ENCODE data around the gene SCUBE1.

SCUBE1 gene

DNA sequence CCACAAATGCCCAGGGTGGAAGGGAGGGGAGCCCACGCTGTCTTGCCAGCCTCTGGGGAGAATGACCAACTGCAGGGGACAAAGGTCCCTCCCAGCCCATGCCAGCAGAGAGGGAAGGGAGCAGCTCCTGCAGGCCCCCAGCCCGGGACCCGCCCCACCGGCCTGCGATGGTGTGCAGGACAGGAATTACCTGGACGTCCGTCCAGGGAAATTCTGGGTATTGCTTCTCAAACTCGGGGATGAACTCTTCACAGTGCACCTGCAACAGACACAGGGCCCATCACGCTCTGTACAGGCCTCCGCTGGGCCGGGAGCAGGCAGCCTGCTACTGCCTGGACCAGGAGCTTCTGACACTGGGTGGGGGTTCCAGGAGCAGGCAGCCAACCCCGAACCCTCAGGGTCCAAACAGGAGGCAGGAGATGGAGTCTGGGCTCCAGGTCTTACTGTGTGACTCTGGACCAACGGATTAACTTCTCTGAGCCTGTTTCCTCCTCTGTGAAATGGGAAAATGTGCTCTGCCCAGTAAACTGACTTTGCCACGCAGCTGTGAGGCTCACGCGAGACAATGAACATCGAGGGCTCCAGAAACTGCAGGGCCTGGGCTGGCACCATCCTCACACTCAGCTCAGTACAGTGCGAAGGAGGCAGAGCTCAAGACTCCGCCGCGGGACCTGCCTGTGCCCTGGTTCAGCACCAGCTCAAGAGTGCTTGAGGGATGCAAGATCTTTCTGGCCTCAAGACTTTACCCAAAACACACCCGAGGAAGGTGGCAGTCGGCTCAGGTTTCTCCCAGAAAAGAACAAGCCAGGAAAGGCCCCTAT lies 173.7 kb downstream of the SCUBE1 start:
- DNase-seq, result no peak

DNA sequence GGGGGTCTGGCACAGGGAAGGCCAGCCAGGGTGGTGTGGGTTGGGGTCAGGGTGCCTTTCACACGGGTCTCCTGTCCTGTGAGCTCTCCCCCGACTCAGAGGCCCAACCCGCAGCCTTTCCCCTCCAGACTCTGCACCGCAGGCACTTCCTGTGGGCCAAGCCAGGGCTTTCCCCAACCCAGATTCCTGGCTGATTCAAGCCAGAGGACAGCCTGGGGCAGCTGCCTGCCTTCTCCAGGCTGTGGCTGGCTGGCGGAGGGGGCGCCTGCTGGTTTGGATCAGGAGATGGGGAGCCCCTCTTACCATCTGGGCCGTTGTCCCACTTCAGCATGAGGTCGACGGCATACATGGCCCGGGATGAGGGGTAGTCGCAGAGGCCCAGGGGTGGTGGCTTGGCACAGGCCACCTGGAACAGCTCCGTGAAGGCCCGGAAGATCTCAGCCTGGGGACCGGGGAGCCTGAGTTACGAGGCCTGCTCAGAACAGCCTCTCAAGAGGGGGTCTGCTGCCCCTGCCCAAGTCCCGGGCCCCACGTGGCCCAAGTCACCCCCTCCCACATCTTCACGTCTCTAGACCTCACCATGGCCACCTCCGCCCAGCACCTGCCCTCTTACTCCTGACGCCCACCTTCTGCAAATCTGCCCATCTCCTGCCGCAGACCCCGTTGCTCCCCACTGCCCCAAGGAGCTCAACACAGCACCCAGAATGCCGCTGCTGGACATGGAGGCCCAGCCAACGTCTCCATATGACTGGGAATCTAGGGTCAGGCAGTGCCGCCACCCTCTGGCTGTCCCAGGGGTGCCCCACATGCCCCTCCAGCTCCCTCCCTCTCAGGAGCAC lies 174.5 kb downstream of the SCUBE1 start:
- DNase-seq, result no peak

DNA sequence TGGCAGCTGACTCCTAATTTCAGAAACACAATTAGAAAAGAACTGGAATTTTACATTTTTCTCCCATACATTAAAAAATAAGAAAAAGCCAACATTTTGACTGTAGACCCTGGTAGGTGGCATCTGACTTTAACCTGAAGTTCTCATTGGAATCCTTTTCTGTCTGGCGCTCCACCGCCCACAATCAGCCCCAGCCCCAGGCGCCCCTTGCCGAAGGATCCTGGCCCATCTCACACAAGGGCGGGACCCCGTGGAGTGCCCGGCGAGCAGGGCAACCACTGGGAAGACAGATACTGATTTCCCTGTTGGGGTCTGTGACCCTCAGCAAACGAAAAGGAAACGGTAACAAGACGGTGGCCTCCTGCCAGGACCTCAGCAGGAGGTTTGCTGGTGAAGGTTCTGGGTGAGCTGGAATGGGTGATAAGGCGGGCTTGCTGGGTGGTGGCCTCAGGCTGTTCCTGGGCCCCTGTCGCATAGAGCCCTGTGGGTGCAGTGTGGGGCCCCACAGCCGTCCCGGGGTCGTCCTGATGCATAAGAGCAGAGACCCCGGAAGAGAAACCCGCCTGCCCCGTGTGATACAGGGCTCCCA lies 176.1 kb downstream of the SCUBE1 start:
- no peak for DNase-seq

DNA sequence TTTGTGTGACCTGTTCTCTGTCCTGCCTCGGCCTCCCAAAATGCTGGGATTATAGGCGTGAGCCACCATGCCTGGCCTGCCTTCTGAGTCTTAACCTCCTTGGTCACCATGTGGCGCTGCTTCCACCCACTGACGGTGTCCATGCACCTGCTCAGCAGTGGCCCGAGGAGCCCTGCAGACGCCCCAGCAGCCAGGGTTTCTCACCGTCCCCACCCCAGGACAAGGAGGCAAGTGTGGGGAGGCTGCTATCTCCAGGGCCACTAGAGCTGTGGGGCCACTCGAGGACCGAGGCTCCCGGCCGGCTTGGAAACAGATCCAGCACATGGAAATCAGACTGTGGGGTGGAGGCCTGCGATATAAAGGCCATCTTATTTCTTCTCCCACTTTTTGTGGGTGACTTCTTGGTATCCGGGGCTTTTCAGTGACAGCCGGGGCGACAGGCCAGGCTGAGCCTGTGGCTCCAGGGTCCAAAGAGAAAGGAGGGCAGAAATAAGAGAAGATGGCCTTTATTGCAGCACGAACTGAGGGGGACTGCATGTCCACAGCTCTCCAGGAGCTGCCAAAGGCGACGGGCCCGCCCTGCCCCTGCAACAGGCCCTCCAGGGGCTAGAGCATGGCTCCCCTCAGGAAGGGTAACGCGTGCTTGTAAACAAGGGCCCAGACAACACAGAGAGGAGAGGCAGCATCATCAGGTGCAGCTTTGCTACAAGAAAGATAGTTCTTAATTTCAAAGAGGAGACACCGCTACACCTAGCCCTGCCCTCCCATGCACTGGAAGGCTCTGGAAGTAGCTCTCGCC lies 176.8 kb downstream of the SCUBE1 start:
- no peak for DNase-seq

DNA sequence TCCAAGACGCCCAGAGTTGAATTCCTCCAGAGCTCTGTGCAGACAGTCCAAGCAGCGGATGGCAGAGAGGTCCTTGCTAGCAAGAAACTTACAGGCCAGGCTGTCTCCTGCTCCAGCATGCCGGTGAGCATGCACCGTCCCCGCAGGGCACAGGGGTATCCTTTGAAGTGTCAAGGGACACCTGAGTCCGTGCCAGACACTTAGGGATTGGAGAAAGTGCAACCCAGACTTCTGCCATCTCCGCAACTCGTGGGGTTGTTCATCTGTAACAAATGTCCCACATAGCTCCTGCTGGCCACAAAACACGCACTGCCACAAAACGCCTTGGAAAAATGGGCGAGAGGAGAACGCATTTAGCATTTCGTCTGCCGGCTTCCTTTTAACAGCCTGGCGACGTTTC lies 178.5 kb downstream of the SCUBE1 start:
- no peak for DNase-seq

DNA sequence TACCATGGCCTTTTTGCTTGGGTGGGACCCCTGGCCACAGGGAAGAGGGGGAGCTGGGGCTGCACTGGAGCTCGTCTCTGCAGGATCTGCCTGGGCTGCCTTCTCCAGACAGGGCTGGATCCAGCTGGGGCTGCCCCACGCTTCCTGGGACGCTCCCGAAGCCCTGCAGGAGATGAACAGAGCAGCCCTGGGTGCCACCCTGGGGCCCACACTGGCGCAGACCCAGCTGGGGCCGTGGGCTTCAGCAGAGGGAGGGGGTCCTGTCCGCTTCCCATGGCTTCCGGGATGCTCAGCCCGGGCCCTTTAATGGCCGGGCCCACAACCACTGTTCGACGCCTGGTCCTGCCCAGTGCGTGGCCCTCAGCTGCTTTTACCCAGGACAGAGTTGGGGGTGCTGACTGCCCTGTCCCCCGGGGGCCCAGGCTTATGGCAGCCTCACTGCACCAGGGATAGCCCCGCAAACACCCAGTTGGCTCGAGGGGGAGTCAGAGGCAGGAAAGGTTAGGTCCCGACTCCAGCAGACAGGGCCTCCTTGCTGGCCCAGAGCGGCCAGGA lies 179.9 kb downstream of the SCUBE1 start:
- no peak for DNase-seq

DNA sequence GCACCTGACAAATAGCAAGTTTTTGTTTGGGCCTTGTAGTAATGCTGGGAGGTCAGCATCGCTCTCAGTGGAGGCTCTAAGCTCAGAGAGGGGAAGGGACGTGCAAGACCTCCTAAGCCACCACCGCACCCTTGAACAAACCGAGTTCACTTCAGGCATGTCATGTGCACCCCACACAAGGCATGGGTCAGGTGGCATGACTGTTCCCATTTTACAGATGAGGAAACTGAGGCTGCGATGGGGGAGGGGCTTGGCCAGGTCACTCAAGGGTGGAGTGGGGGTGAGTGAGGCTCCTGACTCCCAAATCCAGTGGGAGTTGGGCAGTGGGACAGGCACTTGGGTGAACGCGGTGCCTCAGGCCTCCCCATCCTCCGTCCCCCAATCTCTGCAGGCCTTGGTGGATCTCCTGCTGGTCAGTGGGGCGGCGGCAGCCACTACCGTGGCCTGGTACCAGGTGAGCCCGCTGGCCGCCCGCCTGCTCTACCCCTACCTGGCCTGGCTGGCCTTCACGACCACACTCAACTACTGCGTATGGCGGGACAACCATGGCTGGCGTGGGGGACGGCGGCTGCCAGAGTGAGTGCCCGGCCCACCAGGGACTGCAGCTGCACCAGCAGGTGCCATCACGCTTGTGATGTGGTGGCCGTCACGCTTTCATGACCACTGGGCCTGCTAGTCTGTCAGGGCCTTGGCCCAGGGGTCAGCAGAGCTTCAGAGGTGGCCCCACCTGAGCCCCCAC lies 180.6 kb downstream of the SCUBE1 start:
- no peak for DNase-seq

DNA sequence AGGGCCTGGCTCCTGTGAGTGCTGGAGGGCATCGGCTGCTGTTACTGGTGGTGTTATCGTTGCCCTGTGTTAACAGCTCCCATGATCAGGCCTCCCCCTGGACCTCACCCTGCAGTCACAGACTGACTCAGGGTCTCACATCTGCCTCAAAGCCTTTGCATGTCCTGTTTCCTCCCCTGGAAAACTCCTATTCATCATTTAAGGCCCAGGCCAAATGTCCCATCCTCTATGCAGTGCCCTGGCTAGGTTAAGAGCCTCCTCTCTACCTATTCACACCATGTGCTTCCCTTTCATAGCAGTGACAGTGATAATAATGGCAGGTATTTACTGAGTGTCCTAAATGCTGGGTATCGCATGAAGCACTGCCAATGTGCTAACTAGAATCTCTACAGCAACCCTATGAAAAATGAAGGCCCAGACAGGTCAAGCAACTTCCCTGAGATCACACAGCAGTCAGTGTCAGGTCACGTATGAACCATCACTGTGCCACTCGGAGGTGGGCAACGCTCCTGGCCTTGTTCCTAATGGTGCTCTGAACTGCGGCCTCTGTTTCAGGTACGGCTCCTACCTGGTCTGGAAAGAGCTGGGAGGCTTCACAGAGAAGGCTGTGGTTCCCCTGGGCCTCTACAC lies 182.6 kb downstream of the SCUBE1 start:
- no peak for DNase-seq

DNA sequence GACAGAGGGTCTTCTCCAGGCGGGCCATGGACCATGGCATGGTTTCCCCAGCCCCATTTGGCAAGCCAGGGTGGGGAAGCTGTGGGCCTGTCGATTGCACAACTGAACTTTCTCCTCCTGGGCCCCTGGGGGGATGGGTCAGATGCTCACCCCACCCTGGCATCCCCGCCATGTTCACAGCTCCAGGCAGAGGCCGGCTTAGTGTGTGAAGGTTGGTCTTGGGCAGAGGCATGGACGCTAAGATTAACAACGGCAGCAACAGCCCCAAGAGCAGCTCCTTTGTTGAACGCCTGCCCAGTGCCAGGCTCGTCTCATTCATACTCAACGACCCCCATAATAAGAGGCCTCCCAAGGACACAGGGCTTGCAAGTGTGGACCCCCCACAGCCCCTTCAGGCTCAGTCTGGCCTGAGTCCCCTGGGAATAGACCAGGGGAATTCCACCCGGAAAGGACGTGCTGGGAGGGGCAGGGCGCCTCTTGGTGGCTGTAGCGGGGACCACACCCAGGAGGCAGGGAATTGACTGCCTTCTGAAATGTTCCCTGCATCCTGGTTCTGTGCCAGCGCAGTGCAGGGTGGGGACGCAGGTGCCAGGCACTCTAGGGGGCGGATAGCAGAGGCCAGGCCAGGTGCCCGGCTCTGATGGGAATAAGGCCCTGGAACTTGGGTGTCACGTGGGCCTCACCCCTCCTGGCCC lies 183.5 kb downstream of the SCUBE1 start:
- DNase-seq, result no peak

DNA sequence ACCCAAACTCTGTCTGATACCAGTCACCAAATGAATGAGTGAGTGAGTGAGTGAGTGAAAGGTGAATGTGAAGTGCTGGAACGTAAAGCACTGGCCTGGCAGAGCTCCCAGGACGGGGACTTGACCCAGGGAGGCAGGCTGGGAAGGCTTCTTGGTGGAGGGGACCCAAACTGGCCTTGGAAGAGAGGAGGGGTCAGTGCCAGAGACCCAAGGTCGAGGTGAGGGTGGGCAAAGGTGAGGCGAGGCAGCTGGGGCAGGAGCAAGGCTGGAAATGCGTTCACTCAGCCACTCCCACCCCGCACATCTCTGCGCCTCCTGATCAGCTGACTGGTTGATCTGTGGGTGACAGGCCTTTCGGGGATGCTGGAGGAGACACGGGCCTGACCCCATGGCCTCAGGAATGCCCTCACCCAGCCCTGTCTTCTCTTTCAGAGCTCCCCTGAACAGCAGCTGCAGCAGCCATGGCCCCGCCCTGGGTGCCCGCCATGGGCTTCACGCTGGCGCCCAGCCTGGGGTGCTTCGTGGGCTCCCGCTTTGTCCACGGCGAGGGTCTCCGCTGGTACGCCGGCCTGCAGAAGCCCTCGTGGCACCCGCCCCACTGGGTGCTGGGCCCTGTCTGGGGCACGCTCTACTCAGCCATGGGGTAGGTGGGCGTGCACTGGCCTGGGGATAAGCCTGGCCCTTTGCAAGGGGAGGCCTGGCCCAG lies 184.2 kb downstream of the SCUBE1 start:
- no peak for DNase-seq

DNA sequence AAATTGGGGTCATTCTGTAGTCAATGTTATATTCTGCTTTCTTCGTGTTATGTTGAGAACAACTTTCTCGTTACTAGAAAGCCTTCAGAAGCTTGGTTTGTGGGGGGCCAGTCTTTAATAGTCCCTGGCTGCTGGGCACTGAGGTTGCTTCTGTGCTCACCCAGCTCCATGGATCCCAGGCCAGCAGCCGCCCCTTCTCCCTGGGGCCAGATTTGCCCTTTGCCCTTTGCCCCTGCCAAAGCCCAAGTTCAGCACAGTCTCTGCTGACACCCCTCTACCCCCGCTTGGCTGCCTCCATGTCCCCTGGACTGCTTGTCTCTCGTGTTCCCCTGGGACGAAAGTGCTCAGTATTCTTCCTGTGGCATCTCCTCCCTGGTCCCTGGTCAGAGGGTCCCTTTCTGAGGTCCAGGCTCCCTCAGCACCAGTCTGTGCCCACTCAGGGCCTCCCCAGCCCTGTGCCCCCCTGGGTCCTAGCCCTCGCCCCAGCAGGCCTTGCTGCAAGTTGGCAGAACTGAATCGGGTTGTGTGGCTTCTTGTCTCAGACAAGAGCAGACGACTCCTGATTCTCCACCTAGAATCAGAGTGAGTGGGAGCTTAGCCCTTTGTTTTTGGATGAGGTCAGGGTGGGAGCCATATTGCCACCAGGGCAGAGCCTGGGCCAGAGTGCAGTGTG lies 185.2 kb downstream of the SCUBE1 start:
- DNase-seq, result no peak

DNA sequence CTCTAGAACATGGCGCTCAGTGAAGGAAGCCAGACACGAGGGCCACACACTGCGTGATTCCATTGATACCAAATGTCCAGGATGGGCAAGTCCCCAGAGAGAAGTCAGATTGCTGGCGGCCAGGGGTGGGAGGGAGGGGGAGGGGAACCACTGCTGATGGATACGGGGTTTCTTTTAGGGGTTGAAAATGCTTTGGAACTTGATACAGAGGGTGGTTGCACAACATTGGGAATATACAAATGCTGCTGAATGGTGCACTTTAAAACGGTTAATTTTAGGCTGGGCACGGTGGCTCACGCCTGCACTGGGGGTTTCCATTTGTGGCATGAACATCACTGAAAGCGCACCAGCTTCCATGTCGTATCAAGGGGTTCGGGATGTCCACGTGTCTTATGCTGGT lies 186.8 kb downstream of the SCUBE1 start:
- DNase-seq, result no peak

DNA sequence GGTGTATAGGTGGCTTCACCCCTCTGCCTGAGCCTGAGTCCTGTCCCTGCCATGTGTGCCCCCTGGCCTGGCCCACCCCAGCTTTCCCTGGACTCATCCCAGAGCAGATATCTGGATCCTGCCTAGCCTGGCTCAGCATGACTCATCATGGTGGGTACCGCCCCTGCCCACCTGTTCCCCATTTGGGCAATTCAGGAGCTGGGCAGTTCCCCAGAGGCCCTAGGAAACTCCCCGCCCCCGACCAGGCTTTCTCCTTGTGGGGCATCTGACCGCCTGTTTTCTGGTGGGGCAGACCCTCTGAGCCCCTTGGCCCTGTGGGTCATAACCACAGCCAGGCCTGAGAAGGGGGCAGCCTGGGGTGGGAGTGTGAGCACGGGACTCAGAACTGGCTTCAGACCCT lies 187.4 kb downstream of the SCUBE1 start:
- no peak for DNase-seq

DNA sequence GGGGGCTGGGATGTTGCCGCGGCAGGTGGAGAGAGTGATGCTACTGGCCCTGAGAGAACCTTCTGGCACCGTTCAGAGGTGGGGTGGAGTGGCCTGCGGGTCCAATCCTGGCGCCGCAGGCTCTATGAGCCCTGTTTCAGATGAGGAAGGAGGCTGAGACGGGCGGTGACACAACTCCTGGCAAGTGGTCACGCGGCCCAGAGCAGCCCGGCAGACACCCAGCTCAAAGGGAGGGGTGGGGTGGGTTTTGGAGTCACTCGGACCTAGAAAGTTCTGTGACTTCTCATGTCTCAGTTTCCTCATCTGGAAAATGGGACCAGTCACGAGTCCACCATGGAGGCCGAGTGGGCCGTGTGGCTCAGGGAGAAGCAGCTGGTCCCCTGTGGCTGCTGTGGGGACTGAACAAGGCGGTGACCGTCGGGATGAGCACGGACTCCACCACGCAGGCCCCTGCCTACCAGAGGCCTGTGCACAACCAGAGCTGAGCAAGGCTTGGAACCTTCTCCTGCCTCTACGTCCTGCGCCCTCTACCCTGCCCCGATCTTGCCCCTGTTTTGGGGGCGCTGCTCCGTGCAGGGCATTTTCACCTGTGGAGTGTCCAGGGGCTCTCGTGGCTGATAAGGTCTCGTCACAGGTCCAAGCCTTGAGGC lies 188.2 kb downstream of the SCUBE1 start:
- no peak for DNase-seq

DNA sequence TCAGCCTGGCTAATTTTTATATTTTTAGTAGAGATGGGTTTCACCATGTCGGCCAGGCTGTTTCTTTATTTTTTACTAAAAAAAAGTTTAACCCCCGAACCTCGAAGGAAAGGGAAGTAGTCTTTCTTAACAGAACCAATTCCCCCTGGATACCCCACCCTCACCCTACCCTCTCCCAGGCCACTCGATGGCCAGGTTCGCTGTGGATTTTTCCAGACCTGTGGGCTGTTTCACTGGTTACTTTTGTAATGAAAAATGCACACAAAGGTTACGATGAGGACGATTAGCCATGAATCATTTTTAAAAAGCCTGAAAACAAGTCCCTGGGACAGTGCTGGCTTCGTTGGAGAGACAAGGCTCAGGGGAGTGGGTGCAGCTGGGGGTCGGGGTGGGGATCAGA lies 189.3 kb downstream of the SCUBE1 start:
- DNase-seq, result no peak

DNA sequence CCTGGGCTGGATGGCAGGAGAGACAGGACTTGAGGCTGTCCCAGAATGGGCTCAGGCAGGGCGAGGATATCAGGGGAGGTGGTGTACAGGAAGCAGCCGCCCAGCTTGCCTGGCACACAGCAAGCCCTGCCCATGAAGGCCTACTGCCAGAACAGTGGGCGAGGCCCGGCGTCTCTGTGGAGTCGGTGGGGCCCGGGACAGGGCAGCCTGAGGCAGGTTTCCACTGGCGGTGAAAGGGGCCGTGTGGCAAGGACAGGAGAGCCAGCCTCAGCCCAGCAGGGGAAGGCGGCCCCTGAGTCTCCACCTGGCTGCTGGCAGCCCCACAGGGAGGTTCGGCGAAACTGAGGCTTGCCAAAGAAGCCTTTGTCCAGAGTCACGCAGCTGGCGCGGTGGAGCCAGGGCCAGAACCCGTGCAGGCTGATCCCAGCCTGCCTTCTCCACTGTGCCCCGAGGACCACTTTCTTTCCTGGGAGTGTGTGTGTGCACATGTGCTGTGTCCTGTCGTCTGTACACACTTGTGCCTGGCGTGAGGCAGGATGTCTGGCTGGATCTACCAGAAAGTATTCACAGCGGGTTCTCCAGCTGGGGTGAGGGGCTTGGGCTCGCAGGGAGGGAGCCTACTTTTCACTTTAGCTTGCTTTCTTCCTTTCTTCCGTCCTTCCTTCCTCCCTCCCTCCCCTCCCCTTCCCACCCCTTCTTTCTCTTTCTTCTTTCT lies 190.7 kb downstream of the SCUBE1 start:
- peak; percentile 24 for DNase-seq

DNA sequence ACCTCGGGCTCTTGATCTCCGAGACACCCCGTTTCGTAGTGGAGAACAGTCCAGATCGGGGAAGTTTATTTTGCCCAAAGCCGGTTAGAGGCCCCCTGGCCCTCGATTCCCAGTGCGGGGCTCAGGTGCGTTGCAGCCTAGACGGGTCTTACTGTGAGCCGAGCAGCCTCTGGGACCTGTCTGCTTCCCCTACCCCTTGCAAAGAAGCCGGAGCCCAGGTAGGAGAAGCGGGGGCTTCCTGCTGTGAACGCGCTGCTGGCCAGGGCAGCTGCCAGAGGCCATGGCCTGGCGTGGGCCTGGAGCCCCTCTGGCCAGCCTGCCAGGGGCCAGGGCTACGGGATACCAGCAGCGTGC lies 191.2 kb downstream of the SCUBE1 start:
- DNase-seq, result no peak

DNA sequence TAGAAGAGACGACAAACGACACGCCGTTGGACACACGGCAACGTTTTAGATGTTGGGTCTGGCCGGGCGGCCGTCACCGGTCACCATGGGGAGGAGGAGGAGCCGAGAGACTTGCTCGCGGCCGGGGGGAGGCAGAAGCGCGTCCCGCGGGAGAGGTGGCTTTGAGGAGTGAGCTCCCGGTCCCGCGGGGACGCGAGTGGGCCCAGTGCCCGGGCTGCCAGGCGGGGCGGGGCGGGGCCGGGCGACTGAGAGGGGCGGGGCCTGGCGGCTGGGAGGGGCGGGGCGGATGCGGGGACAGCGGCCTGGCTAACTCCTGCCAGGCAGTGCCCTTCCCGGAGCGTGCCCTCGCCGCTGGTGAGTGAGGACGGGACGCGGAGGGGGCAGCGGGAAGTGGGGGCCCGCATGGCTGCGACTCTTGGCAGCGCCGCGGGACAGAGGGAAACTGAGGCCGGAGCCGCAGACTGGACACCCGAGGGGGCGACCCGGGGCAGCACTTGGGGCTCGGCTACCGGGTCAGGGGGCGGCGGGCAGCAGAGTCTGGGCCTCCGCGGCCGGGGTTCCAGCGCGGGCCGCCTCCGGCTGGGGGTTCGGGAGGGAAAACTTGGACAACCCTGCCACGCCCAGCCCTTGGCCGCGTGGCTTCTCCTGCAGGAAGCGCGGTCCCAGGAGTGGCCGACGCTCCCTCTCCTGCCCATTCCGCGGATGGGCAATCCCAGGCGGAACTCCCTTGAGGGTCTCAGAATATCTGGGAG lies 191.7 kb downstream of the SCUBE1 start, which contains the start of gene TSPO:
TSS of gene TSPO (plus strand) at position 309 of the 752 bp plus-strand sequence. CDS start 7,680 bp downstream, outside the sequence.
- peak; percentile 20 for DNase-seq
